Cardiac septum (tissue), 1 donor: ENCODE results near the gene GSAP. TPM values are rescaled to one million over a fixed set of nuclear protein-coding genes. Genes with fewer than 3 reads are reported as not detected.
"Not testable (repeated sequence)": the region's sequence is repeated elsewhere in the genome, so short reads cannot be mapped to it uniquely, and the experiment has no call there.

Experiments
- DNase-seq: peaks from one replicate; pipeline ENCODE4 v3.0.0-alpha.2; 2020; ENCODE audit warnings: low spot score
- intact Hi-C: fragments of 100-400 bp; cut with DNase I; formaldehyde crosslinking; loops from one replicate; pipeline ENCODE4 v1.14.0; 2022
- total RNA-seq: library from RNA; stranded (reverse); fragmentation: NEBNext Ultra II Directional; extraction: Animal tissue kit (Norgen Biotek cat#: 25700); gene quantifications from one replicate; pipeline ENCODE4 v1.2.1, GENCODE V29; 2021
- donor health status: DM: no; HTN: no; CAD: no.

Gene GSAP
- total RNA-seq, 1 donor from 2014 or later, result 7.2 TPM

DNA sequence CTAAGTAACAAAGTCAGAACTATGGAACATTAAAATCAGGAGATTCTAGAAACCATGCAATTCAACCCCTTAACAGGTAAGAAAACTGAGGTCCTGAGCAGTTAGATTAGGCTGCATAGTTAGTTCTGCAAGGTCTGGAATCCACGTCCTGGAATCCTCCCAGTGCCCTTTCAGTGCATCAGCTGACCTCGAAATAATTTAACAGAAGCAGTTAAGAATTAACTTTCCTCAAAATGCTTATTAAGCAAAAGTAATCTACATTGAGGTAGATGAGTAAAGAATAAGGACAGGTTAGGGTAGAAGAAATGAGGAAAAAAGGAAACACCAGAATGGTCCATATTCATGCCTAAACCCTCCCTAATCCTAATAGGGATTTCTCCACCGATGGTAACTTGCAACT lies 37.6 kb downstream of the GSAP start:
- no peak for DNase-seq
- intact Hi-C loops, result no loop called here

GRCh38 chr7:77370606-77371005 lies 45.5 kb downstream of the GSAP start:
- no peak for DNase-seq
- intact Hi-C loops, result no loop called here

DNA sequence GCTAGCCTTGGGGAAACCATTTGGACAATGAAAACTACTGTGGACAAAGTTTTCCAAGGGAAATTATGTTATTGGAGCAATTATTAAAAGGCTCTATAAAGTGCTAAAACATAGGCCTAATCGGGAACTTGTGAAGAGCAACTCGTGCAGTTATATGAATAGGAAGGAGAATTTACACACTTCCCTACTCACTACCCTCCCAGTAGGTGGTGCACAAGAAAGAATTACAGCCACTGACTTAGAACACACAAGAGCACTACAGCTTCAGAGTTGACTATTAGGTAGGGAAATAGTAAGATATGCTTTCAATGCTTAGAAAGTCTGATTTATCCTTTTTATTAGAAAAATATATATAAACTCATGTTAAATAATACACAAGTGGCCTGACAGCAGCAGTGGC lies 47.2 kb downstream of the GSAP start:
- no peak for DNase-seq

GRCh38 chr7:77367976-77368375 lies 48.2 kb downstream of the GSAP start:
- DNase-seq, result no peak
- intact Hi-C loops, result no loop called here

More for the DNA sequence above, 47.2 kb downstream of the GSAP start:
- intact Hi-C loops, result no loop called here

DNA sequence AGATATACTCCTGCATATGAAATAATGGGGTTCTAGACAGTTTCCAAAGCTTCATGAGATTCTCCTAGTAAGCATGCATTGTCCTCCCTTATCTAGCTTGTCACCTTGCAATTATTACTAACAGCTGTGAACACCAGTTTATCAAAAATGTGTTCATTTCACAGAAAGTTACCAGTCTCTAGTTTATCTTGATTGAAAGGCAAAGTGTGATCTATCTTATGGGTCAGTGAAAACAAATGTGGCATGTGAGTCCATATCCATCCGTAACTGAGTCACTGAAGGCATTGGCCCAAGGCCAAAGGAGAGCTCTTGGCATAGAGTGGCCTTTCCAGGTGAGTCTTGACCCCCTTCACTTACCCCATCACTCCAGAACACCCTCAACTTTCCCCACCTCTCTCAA lies 53.2 kb downstream of the GSAP start:
- intact Hi-C loops, result no loop called here
- DNase-seq, result no peak

DNA sequence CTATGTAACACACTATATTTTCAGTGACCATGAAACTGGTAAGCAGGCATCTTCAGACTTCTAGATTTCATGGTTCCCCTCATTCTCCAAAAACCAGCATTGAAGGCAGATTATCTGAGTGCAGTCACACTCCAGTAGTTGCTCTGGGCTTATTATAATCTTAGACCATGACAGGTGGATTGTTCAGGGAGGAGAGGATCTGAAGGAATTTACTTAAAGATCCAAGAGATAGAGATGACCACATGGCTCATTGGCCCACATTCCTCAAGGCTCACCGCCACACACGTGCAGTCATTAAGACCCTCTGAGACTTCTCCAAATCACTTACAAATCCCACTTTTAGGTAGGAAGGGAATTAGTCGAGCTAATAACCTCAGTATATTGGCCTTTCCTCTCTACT lies 55.2 kb downstream of the GSAP start:
- intact Hi-C loops, result no loop called here
- DNase-seq, result no peak

- DNase-seq, result no peak
- intact Hi-C loops, result no loop called here
Observed at GRCh38 chr7:77360104-77360503, 56.0 kb downstream of the GSAP start.

DNA sequence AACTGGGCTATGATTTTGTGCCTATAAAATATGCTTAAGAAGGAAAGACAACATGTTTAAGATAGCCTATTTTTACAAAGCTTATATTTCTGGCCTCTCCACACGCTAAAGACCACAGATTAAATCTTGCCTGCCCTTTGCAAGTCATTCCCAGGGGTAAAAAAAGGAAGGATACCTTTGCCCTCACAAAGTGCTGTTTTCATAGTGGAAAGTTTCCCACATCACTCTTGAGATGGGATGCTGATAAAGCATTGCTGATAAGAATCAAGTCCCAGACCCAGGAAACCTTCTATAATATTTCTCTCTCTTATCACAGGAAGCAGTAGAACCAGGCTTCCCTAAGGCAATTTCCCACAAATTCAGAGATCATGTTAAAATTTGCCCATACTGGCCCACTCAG lies 56.5 kb downstream of the GSAP start:
- intact Hi-C loops, result no loop called here
- no peak for DNase-seq

- no peak for DNase-seq
- intact Hi-C loops, result no loop called here
Observed at GRCh38 chr7:77354914-77355313, 61.2 kb downstream of the GSAP start.

- intact Hi-C loops, result no loop called here
- no peak for DNase-seq
Observed at GRCh38 chr7:77354484-77354883, 61.7 kb downstream of the GSAP start.

DNA sequence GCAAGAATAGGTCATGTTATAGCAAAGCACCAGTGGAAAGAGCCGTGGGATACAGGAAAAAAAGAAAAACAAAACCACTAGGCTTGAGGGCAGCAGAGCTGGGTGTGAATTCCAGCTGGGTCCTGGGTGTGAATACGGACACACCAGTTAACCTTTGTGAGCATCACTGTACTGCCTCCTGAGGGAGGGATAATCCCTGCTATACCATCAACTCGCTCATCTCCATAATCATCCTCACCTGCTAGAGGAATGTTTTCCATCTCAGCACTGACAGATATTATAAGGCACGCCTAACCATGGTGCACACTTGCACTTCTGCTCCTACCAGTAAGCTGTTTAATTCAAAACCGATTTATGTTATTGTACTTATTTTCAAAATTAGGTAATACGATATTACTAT lies 62.2 kb downstream of the GSAP start:
- intact Hi-C loops, result no loop called here
- DNase-seq, result no peak

DNA sequence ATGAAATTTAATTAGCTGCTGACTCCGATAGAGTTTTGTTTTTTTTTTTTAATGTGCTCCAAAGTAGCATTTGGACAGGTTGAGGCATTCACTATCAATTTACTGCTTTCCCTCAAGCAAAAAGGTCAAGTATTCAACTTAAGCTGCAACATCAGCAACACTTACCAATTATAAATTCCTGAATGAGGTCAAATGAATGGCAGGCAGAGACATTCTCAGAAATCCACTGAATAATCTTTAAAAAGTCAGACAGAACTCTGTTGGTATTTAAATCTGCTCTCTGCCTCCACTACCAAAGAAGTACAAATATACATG lies 62.8 kb downstream of the GSAP start:
- DNase-seq, result no peak
- intact Hi-C loops, result no loop called here

- intact Hi-C loops, result no loop called here
- no peak for DNase-seq
Observed at GRCh38 chr7:77352665-77353406, 63.3 kb downstream of the GSAP start.

DNA sequence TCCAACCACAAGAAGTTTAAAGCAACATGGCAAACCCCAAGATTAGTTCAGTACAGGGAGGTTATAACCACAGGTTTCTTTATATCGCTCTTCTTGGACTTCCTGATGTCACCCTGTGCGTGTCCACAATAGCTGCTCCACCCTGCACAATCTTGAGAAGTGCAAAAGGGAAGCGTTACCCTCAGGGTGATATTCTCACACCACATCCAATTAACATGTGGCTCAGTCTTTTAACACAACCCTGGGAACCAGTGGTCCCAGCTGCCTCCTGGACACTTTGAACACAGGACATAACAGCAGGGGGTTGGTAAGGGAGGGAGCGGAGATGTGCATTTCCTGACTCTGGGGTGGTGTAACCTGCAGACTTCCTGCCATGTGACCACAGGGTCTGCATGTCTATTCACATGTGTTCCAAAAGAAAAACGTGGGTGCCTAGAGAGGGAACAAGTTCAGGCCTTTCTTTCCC lies 64.6 kb downstream of the GSAP start:
- DNase-seq, result no peak
- intact Hi-C loops, result no loop called here

- no peak for DNase-seq
- intact Hi-C loops, result no loop called here
Observed at GRCh38 chr7:77349141-77349540, 67.0 kb downstream of the GSAP start.

DNA sequence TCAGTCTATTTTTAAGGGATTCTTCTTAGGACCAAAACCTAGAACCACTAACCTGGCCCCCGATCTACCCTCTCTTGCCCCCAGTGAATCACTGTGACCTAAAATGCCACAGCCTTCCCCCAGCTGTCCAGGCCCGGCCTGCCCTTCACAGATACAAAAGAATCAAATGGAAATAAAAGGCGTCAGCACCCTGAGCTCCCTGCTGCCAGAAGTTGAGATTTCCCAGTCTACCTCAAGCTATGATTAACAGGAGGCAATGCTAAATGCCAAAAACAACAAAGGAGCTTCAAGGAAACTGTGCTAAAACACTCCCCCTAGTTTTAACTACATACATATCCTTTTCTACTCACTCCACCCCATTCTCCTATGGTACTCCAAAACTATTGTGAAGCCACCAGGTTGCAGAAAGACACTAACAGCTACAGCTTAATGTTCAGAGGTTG lies 67.8 kb downstream of the GSAP start:
- intact Hi-C loops, result no loop called here
- no peak for DNase-seq

- intact Hi-C loops, result no loop called here
- DNase-seq, result no peak
Observed at GRCh38 chr7:77346441-77346840, 69.7 kb downstream of the GSAP start.

- intact Hi-C loops, DNase-seq: not testable (repeated sequence)
Observed at GRCh38 chr7:77345426-77345825, 70.7 kb downstream of the GSAP start.

GRCh38 chr7:77339726-77340125 lies 76.4 kb downstream of the GSAP start:
- intact Hi-C loops, result no loop called here
- no peak for DNase-seq

DNA sequence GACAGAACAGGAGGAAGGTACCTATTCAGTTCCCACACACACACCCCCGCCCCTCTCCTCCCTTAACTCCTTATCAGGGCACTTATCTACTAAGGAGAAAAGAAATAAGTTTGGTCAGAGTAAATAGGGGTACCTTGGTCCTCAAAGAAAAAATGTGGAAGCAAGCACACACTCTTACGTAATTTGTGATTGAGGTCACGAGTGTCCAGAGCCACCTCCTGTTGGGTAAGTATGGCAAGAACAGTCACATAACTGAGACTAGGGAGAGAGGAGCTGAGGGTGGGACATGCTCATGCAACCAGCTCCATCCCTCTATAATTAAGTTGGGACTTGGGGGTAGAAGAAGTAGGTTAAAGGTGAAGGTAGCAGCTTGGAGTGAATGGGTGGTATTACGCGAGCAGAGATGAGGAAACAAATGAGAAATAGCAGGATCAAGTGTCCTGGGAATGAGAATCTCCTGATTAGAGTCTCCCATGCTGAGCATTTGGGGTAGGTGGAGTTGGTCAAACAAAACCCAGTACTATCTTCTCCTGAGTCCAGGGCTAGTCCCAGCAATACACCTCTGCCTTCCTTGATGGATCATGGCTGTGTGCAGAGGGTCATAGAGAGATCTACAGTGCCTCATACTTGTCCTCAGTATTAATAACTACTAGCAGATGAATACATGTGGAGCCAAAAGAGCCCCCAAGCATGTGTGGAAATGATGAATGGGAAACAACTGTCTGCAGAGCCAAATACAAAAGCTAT lies 77.1 kb downstream of the GSAP start:
- intact Hi-C loops, result no loop called here
- DNase-seq, result no peak

- no peak for DNase-seq
- intact Hi-C loops, result no loop called here
Observed at GRCh38 chr7:77338260-77338659, 77.9 kb downstream of the GSAP start.
